ENCODE data around the gene PARVA.

The PARVA gene

GRCh38 chr11:12547953-12548650 lies 170.7 kb downstream of the PARVA start:
- H3K18ac ChIP-seq (ENCODE audit: low read depth in 1 of 2, low read length in 2 of 2), result no peak overlapping the region
- no peak overlapping the region for H3K4ac ChIP-seq (ENCODE audit: low read depth in 1 of 2, low read length in 2 of 2)
- H2BK15ac ChIP-seq (ENCODE audit: low read depth, poor library complexity, severe bottlenecking), result no peak overlapping the region
- H3K79me1 ChIP-seq (replicated peaks; ENCODE audit: low read length, poor library complexity, severe bottlenecking), result no peaks in the 10 kb centered on the region
- H2BK12ac ChIP-seq (ENCODE audit: low read length in 2 of 2), result peak overlapping the region in 1 of 2 experiments; percentile 23
- H3K27me3 ChIP-seq (ENCODE audit: control insufficient read depth in 1 of 2, insufficient read depth in 1 of 2, low read length in 2 of 2), result no peaks in the 10 kb centered on the region
- H3K36me3 ChIP-seq (ENCODE audit: control insufficient read depth in 1 of 2, insufficient read depth in 2 of 2, low read depth in 1 of 2, low read length in 2 of 2), result no peaks in the 10 kb centered on the region
- H3K9ac ChIP-seq (ENCODE audit: low read length), result no peak overlapping the region
- H3K14ac ChIP-seq (ENCODE audit: low read length in 2 of 2), result no peak overlapping the region
- H2AFZ ChIP-seq (ENCODE audit: low read depth, low read length), result no peak overlapping the region
- no peak overlapping the region for H3K27ac ChIP-seq (ENCODE audit: low read length, poor library complexity, severe bottlenecking)
- H4K91ac ChIP-seq (ENCODE audit: low read length), result no peak overlapping the region
- H3K23ac ChIP-seq (ENCODE audit: low read length in 2 of 2), result no peak overlapping the region
- no peak overlapping the region for H2BK5ac ChIP-seq (ENCODE audit: low read depth, low read length, poor library complexity, severe bottlenecking)
- WGBS, result 53% methylated on average over 5 of the region's 5 CpGs
- peak; percentile 50 for DNase-seq
- H3K4me3 ChIP-seq (ENCODE audit: insufficient read depth in 1 of 2, low read depth in 1 of 2, low read length in 2 of 2), result no peak overlapping the region
- no peaks in the 10 kb centered on the region for H3K9me3 ChIP-seq (ENCODE audit: control insufficient read depth, low read length)
- no peak overlapping the region for H3K4me2 ChIP-seq (ENCODE audit: low read length, poor library complexity, severe bottlenecking)
- peaks cover 2% of the 10 kb centered on the region for H3K4me1 ChIP-seq (ENCODE audit: control insufficient read depth, insufficient read depth, low read depth, low read length)
- no peak overlapping the region for H2AK5ac ChIP-seq (ENCODE audit: low read length, severe bottlenecking)
- H2BK120ac ChIP-seq (ENCODE audit: low read depth, low read length), result no peak overlapping the region
- no peak overlapping the region for H4K8ac ChIP-seq (ENCODE audit: low read length)

GRCh38 chr11:12552692-12553091 lies 175.3 kb downstream of the PARVA start:
- Histone ChIP-seq H3K27me3 (ENCODE audit: control insufficient read depth in 1 of 2, insufficient read depth in 1 of 2, low read length in 2 of 2) (no peaks in the 10 kb centered on the region), H3K9ac (ENCODE audit: low read length) (peak overlapping the region; percentile 11), H4K91ac (ENCODE audit: low read length) (no peak overlapping the region), H2AFZ (ENCODE audit: low read depth, low read length) (no peak overlapping the region), H3K4ac (ENCODE audit: low read depth in 1 of 2, low read length in 2 of 2) (no peak overlapping the region), H3K79me1 (replicated peaks; ENCODE audit: low read length, poor library complexity, severe bottlenecking) (no peaks in the 10 kb centered on the region), H3K9me3 (ENCODE audit: control insufficient read depth, low read length) (peaks cover 4% of the 10 kb centered on the region), H2BK120ac (ENCODE audit: low read depth, low read length) (no peak overlapping the region), H2BK12ac (ENCODE audit: low read length in 2 of 2) (no peak overlapping the region), H3K4me2 (ENCODE audit: low read length, poor library complexity, severe bottlenecking) (no peak overlapping the region), H3K4me1 (ENCODE audit: control insufficient read depth, insufficient read depth, low read depth, low read length) (peaks cover 4% of the 10 kb centered on the region), H2AK5ac (ENCODE audit: low read length, severe bottlenecking) (no peak overlapping the region), H2BK15ac (ENCODE audit: low read depth, poor library complexity, severe bottlenecking) (no peak overlapping the region), H3K23ac (ENCODE audit: low read length in 2 of 2) (no peak overlapping the region), H3K18ac (ENCODE audit: low read depth in 1 of 2, low read length in 2 of 2) (no peak overlapping the region), H4K8ac (ENCODE audit: low read length) (no peak overlapping the region), H3K14ac (ENCODE audit: low read length in 2 of 2) (no peak overlapping the region), H3K36me3 (ENCODE audit: control insufficient read depth in 1 of 2, insufficient read depth in 2 of 2, low read depth in 1 of 2, low read length in 2 of 2) (no peaks in the 10 kb centered on the region), H3K27ac (ENCODE audit: low read length, poor library complexity, severe bottlenecking) (no peak overlapping the region), H2BK5ac (ENCODE audit: low read depth, low read length, poor library complexity, severe bottlenecking) (no peak overlapping the region), H3K4me3 (ENCODE audit: insufficient read depth in 1 of 2, low read depth in 1 of 2, low read length in 2 of 2) (no peak overlapping the region)
- 95% methylated on average over 4 of the region's 4 CpGs for whole genome bisulfite sequencing
- DNase-seq, result no peak

- Histone ChIP-seq H3K18ac (ENCODE audit: low read depth in 1 of 2, low read length in 2 of 2) (no peak overlapping the region), H3K27me3 (ENCODE audit: control insufficient read depth in 1 of 2, insufficient read depth in 1 of 2, low read length in 2 of 2) (no peaks in the 10 kb centered on the region), H3K14ac (ENCODE audit: low read length in 2 of 2) (no peak overlapping the region), H3K9ac (ENCODE audit: low read length) (no peak overlapping the region), H3K4me2 (ENCODE audit: low read length, poor library complexity, severe bottlenecking) (no peak overlapping the region), H2AFZ (ENCODE audit: low read depth, low read length) (no peak overlapping the region), H2BK15ac (ENCODE audit: low read depth, poor library complexity, severe bottlenecking) (no peak overlapping the region), H3K27ac (ENCODE audit: low read length, poor library complexity, severe bottlenecking) (no peak overlapping the region), H3K4ac (ENCODE audit: low read depth in 1 of 2, low read length in 2 of 2) (no peak overlapping the region), H3K36me3 (ENCODE audit: control insufficient read depth in 1 of 2, insufficient read depth in 2 of 2, low read depth in 1 of 2, low read length in 2 of 2) (no peaks in the 10 kb centered on the region), H3K4me1 (ENCODE audit: control insufficient read depth, insufficient read depth, low read depth, low read length) (peaks cover 4% of the 10 kb centered on the region), H3K23ac (ENCODE audit: low read length in 2 of 2) (no peak overlapping the region), H2BK12ac (ENCODE audit: low read length in 2 of 2) (no peak overlapping the region), H4K91ac (ENCODE audit: low read length) (no peak overlapping the region), H3K4me3 (ENCODE audit: insufficient read depth in 1 of 2, low read depth in 1 of 2, low read length in 2 of 2) (no peak overlapping the region), H3K9me3 (ENCODE audit: control insufficient read depth, low read length) (peaks cover 4% of the 10 kb centered on the region), H2BK5ac (ENCODE audit: low read depth, low read length, poor library complexity, severe bottlenecking) (no peak overlapping the region), H3K79me1 (replicated peaks; ENCODE audit: low read length, poor library complexity, severe bottlenecking) (no peaks in the 10 kb centered on the region), H4K8ac (ENCODE audit: low read length) (no peak overlapping the region), H2BK120ac (ENCODE audit: low read depth, low read length) (no peak overlapping the region), H2AK5ac (ENCODE audit: low read length, severe bottlenecking) (no peak overlapping the region)
- DNase-seq, result no peak
- WGBS, result no CpG with 5 or more reads among the region's 1 CpG
Observed at GRCh38 chr11:12554122-12554521, 176.8 kb downstream of the PARVA start.

- H3K23ac ChIP-seq (ENCODE audit: low read length in 2 of 2), result no peak overlapping the region
- peak overlapping the region; percentile 12 for H2BK120ac ChIP-seq (ENCODE audit: low read depth, low read length)
- peak overlapping the region in 1 of 2 experiments; percentile 72 for H2BK12ac ChIP-seq (ENCODE audit: low read length in 2 of 2)
- H3K4ac ChIP-seq (ENCODE audit: low read depth in 1 of 2, low read length in 2 of 2), result no peak overlapping the region
- no peak overlapping the region for H2BK5ac ChIP-seq (ENCODE audit: low read depth, low read length, poor library complexity, severe bottlenecking)
- H3K4me1 ChIP-seq (ENCODE audit: control insufficient read depth, insufficient read depth, low read depth, low read length), result peaks cover 4% of the 10 kb centered on the region
- no peaks in the 10 kb centered on the region for H3K79me1 ChIP-seq (replicated peaks; ENCODE audit: low read length, poor library complexity, severe bottlenecking)
- peak overlapping the region in 1 of 2 experiments; percentile 18 for H3K18ac ChIP-seq (ENCODE audit: low read depth in 1 of 2, low read length in 2 of 2)
- peak overlapping the region; percentile 74 for H3K27ac ChIP-seq (ENCODE audit: low read length, poor library complexity, severe bottlenecking)
- 47% methylated on average over 3 of the region's 3 CpGs for WGBS
- DNase-seq, result peak; percentile 76
- peaks cover 4% of the 10 kb centered on the region for H3K9me3 ChIP-seq (ENCODE audit: control insufficient read depth, low read length)
- peak overlapping the region; percentile 66 for H3K9ac ChIP-seq (ENCODE audit: low read length)
- no peaks in the 10 kb centered on the region for H3K36me3 ChIP-seq (ENCODE audit: control insufficient read depth in 1 of 2, insufficient read depth in 2 of 2, low read depth in 1 of 2, low read length in 2 of 2)
- peak overlapping the region in 1 of 2 experiments; percentile 38 for H3K4me3 ChIP-seq (ENCODE audit: insufficient read depth in 1 of 2, low read depth in 1 of 2, low read length in 2 of 2)
- H3K4me2 ChIP-seq (ENCODE audit: low read length, poor library complexity, severe bottlenecking), result no peak overlapping the region
- H2AK5ac ChIP-seq (ENCODE audit: low read length, severe bottlenecking), result peak overlapping the region; percentile 67
- H2AFZ ChIP-seq (ENCODE audit: low read depth, low read length), result no peak overlapping the region
- no peak overlapping the region for H3K14ac ChIP-seq (ENCODE audit: low read length in 2 of 2)
- H2BK15ac ChIP-seq (ENCODE audit: low read depth, poor library complexity, severe bottlenecking), result no peak overlapping the region
- H4K91ac ChIP-seq (ENCODE audit: low read length), result no peak overlapping the region
- H4K8ac ChIP-seq (ENCODE audit: low read length), result no peak overlapping the region
- no peaks in the 10 kb centered on the region for H3K27me3 ChIP-seq (ENCODE audit: control insufficient read depth in 1 of 2, insufficient read depth in 1 of 2, low read length in 2 of 2)
Observed at GRCh38 chr11:12556155-12556554, 178.8 kb downstream of the PARVA start.
